Adrenal gland (tissue), 12 donors: Measurements from ENCODE around the gene SEMA5A. TPM values are rescaled to one million over a fixed set of nuclear protein-coding genes. Genes with fewer than 3 reads are reported as not detected.

Experiments used
- DNase-seq, 7 donors: peaks; one replicate each; pipeline ENCODE4 v3.0.0-alpha.2; 2019 to 2020
- H3K27ac ChIP-seq, 5 donors: fragments of 200-600 bp; sonication (generic) in 4 of 5; 1 replicate in 3 of 5; 2 replicates in 2 of 5; pipeline versions ENCODE4 v1.5.1 to v1.8.0; 2016 to 2020; ENCODE audit warnings: mild to moderate bottlenecking in 1 of 5
- H3K27me3 ChIP-seq: fragments of 200-600 bp; 2 replicates; pipeline ENCODE4 v1.8.0; 2021
- H3K36me3 ChIP-seq, 2 donors: fragments of 200-600 bp; replicated peaks in 1 of 2; 1 replicate in 1 of 2; 2 replicates in 1 of 2; pipeline versions ENCODE4 v1.5.1 to v1.8.0; 2018 to 2022
- H3K4me1 ChIP-seq, 2 donors: fragments of 200-600 bp; replicated peaks in 1 of 2; 1 replicate in 1 of 2; 2 replicates in 1 of 2; pipeline versions ENCODE4 v1.5.1 to v1.8.0; 2018 to 2021
- H3K4me3 ChIP-seq, 4 donors: fragments of 200-600 bp; sonication (generic) in 3 of 4; one replicate each; pipeline ENCODE4 v1.5.1; 2016 to 2018
- H3K9me3 ChIP-seq, 3 donors: fragments of 200-600 bp; sonication (generic) in 1 of 3; replicated peaks in 1 of 3; 1 replicate in 2 of 3; 2 replicates in 1 of 3; pipeline versions ENCODE4 v1.5.1 to v1.8.0; 2016 to 2021
- CTCF ChIP-seq, 6 experiments: fragments of 450-650 bp in 4 of 6; fragments of 200-600 bp in 2 of 6; sonication (generic) in 1 of 6; IDR thresholded peaks; 1 replicate in 5 of 6; 2 replicates in 1 of 6; pipeline versions ENCODE4 v1.5.1 to v1.8.0; 2016 to 2021; ENCODE audit warnings: antibody characterized with exemption in 6 of 6, mild to moderate bottlenecking in 2 of 6, moderate library complexity in 1 of 6
- POLR2A ChIP-seq, 2 donors: fragments of 450-650 bp; IDR thresholded peaks; one replicate each; pipeline ENCODE4 v1.6.1; 2017; ENCODE audit warnings: antibody characterized with exemption in 2 of 2, mild to moderate bottlenecking in 2 of 2, moderate library complexity in 1 of 2
- WGBS, 4 donors: extraction: QIAGEN DNeasy Blood & Tissue Kit in 2 of 4; methylation state at CpG; one replicate each; pipeline versions ENCODE4 v1.1.5 to v1.1.7; 2013 to 2017; 5-methylcytosine and 5-hydroxymethylcytosine counted together
- intact Hi-C, 2 donors: fragments of 100-400 bp; cut with DNase I; formaldehyde crosslinking; loops; one replicate each; pipeline versions ENCODE4 v1.14.1 to v1.15.0; 2022 to 2023
- polyA plus RNA-seq, 3 donors: library from polyadenylated mRNA; stranded (reverse); fragments of 200-250 nt in 2 of 3; fragments of 350-450 nt in 1 of 3; fragmentation: Illumina TruSeq in 1 of 3; extraction: RNeasy Lipid Tissue Mini Kit (QIAGEN cat#74804) in 1 of 3; gene quantifications; one replicate each; pipeline ENCODE4 v1.2.3, GENCODE V29; 2013 to 2014
- total RNA-seq, 9 donors: library from RNA; depleted of rRNA in 4 of 9; stranded (reverse); fragments of >200 nt in 4 of 9; fragments of 120-200 nt in 1 of 9; fragmentation: NEBNext Ultra II Directional in 1 of 9; extraction: Animal tissue kit (Norgen Biotek cat#: 25700) in 1 of 9; gene quantifications; one replicate each; pipeline versions ENCODE4 v1.1.0 to v1.2.4, GENCODE V29; 2013 to 2023
- donor health status: healthy with polysubstance abuse.
- donor health status: Bipolar disorder and iron deficiency.
- donor health status: DM: yes; HTN: yes; CAD: no.
- donor health status: DM: no; HTN: no; CAD: no.
- donor health status: DM: no; HTN: no; CAD: no.
- donor health status: DM: yes; HTN: yes; CAD: no.

SEMA5A gene
- total and polyA plus RNA-seq, 12 donors = 0.40 to 6.0 (median 2.6) TPM

DNA sequence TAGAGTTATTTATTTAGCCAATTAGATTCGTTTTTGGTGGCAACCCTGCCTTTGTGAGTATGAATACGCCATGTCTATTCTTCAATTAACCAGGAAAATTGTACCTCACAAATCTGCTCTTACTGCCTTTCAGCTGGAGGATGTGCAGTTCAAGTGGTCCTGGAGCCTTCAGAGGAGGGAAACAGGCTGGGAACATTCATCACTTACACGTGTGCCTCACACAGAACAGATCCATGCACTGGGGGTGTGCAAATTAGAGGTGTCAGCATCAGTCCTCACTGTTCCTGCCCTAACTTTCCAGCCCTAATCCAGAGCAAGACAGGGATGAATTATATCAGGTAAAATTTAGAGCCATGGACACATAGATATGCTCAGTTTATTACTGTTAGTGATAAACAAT is 65.4 kb downstream of the SEMA5A start:
- no peak for DNase-seq
- WGBS, 4 donors = 46 to 72% (median 57%) methylated on average over 3 of the region's 3 CpGs

DNA sequence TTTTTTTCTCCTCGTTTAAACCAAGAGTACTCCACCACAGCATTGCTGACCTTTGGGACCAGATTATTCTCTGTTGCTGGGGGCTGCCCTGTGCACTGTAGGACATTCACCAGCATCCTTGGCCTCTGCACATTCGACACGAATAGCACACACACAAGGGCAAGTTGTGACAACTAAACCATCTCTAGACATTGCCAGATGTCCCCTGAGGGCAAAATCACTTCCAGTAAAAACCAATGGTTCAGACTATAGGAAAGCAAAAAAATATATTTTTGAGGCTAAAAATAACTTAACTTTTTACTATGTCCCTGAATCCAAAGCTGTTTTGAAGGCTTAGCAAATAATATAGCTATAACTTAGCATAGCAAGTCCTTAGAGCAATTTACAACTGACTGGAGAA is 65.9 kb downstream of the SEMA5A start:
- intact Hi-C loops = no loop called here
- DNase-seq = no peak
- WGBS, 4 donors = 34 to 67% (median 51%) methylated on average over 3 of the region's 3 CpGs

More for the DNA sequence above, 65.4 kb downstream of the SEMA5A start:
- Histone ChIP-seq H3K27ac (no peak overlapping the region), H3K4me1 (no peaks in the 10 kb centered on the region), H3K4me3 (no peak overlapping the region), H3K27me3 (no peaks in the 10 kb centered on the region), H3K36me3 (no peaks in the 10 kb centered on the region), H3K9me3 (peaks cover 0 to 8% (median 0%) of the 10 kb centered on the region in 3 donors)
- intact Hi-C loops = no loop called here
- TF ChIP-seq POLR2A (IDR thresholded peaks at IDR 0.05) = no peak
- no peak for TF ChIP-seq CTCF (IDR thresholded peaks at IDR 0.05)

DNA sequence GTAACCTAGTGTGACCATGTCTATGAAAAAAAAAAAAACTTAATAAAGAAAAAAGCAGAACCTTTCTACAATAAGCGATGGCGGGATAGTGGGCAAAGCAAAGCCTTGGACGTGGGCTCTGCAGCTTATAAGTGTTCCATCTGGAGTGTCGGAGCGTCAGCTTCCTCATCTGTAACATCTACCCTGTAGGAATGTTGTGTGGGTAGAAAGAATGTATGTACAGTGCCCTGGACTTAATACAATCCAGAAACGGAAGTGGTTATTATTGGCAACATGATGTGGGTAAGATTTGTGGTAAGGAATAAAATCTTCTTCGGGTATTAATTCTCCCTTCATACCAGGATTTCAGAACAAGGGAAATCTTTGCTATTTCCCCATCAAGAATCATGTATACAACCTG is 66.5 kb downstream of the SEMA5A start:
- Histone ChIP-seq H3K9me3 (peaks cover 0 to 8% (median 0%) of the 10 kb centered on the region in 3 donors), H3K27me3 (no peaks in the 10 kb centered on the region), H3K27ac (no peak overlapping the region), H3K36me3 (no peaks in the 10 kb centered on the region), H3K4me3 (no peak overlapping the region), H3K4me1 (no peaks in the 10 kb centered on the region)
- DNase-seq = no peak
- intact Hi-C loops = no loop called here
- WGBS, 4 donors = 81 to 86% (median 83%) methylated on average over 7 of the region's 7 CpGs
- TF ChIP-seq POLR2A (IDR thresholded peaks at IDR 0.05) = no peak
- TF ChIP-seq CTCF (IDR thresholded peaks at IDR 0.05) = no peak

More for the DNA sequence above, 65.9 kb downstream of the SEMA5A start:
- H3K9me3 ChIP-seq = peaks cover 0 to 8% (median 0%) of the 10 kb centered on the region in 3 donors
- no peak overlapping the region for H3K27ac ChIP-seq
- TF ChIP-seq CTCF (IDR thresholded peaks at IDR 0.05) (no peak), POLR2A (IDR thresholded peaks at IDR 0.05) (no peak)
- H3K36me3 ChIP-seq = no peaks in the 10 kb centered on the region
- no peaks in the 10 kb centered on the region for H3K4me1 ChIP-seq
- no peak overlapping the region for H3K4me3 ChIP-seq
- H3K27me3 ChIP-seq = no peaks in the 10 kb centered on the region

GRCh38 chr5:9477537-9477936 is 68.3 kb downstream of the SEMA5A start:
- Histone ChIP-seq H3K27me3 (no peaks in the 10 kb centered on the region), H3K27ac (no peak overlapping the region), H3K4me3 (no peak overlapping the region), H3K4me1 (no peaks in the 10 kb centered on the region), H3K9me3 (peaks cover 0 to 8% (median 0%) of the 10 kb centered on the region in 3 donors), H3K36me3 (no peaks in the 10 kb centered on the region)
- intact Hi-C loops = no loop called here
- WGBS, 4 donors = 58 to 67% (median 61%) methylated on average over 2 of the region's 2 CpGs
- no peak for DNase-seq
- TF ChIP-seq CTCF (IDR thresholded peaks at IDR 0.05) = no peak
- TF ChIP-seq POLR2A (IDR thresholded peaks at IDR 0.05) = no peak
